Parathyroid adenoma (tissue), 2 donors: ENCODE results near the gene DGKQ.

Experiments used
- H2AFZ ChIP-seq: fragments of 300-600 bp; sonication (generic); one replicate; pipeline ENCODE4 v1.7.0; 2017; ENCODE audit warnings: antibody characterized with exemption, mild to moderate bottlenecking
- H3K27ac ChIP-seq: fragments of 300-600 bp; sonication (generic); one replicate; pipeline ENCODE4 v1.7.0; 2017
- H3K27me3 ChIP-seq: fragments of 300-600 bp; sonication (generic); one replicate; pipeline ENCODE4 v1.7.0; 2017; ENCODE audit warnings: low read length; ENCODE audit not compliant: control insufficient read depth, insufficient read depth
- H3K36me3 ChIP-seq: fragments of 300-600 bp; sonication (generic); one replicate; pipeline ENCODE4 v1.7.0; 2017; ENCODE audit warnings: low read length; ENCODE audit not compliant: control insufficient read depth, insufficient read depth
- H3K4me1 ChIP-seq: fragments of 300-600 bp; sonication (generic); one replicate; pipeline ENCODE4 v1.7.0; 2017; ENCODE audit warnings: control low read depth
- H3K4me2 ChIP-seq: fragments of 300-600 bp; sonication (generic); one replicate; pipeline ENCODE4 v1.7.0; 2017; ENCODE audit warnings: low read length
- H3K4me3 ChIP-seq: fragments of 300-600 bp; sonication (generic); one replicate; pipeline ENCODE4 v1.7.0; 2017; ENCODE audit warnings: low read depth, low read length
- H3K79me2 ChIP-seq: fragments of 300-600 bp; sonication (generic); one replicate; pipeline ENCODE4 v1.7.0; 2017; ENCODE audit warnings: control low read depth
- H3K9ac ChIP-seq: fragments of 300-600 bp; sonication (generic); one replicate; pipeline ENCODE4 v1.7.0; 2017; ENCODE audit warnings: mild to moderate bottlenecking
- H3K9me3 ChIP-seq: fragments of 300-600 bp; sonication (generic); one replicate; pipeline ENCODE4 v1.7.0; 2017; ENCODE audit warnings: low read length; ENCODE audit not compliant: control insufficient read depth
- TF ChIP-seq, protein P1 (sequence below): fragments of 300-600 bp; sonication (generic); IDR thresholded peaks from one replicate; pipeline ENCODE4 v1.7.0; 2017; ENCODE audit warnings: antibody characterized with exemption, mild to moderate bottlenecking
- donor health status: primary hyperparathyroidism.

Gene DGKQ

DNA sequence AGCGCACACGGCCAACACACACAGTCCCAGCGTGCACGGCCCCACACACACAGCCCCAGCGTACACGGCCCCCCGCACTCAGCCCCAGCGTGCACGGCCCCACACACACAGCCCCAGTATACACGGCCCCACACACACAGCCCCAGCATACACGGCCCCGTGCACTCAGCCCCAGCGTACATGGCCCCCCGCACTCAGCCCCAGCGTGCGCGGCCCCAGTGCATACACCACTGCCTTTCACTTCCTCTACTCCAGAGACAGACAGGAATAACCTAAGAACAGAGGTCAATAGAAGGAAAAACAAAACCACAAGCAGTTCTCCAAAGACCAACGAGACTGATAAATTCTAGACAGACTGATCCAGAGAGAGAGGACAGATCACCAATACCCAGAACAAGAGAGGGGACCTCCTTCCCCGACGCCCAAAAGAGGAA lies 58.3 kb downstream of the DGKQ start:
- Histone ChIP-seq H3K27me3 (no peaks in the 10 kb centered on the region), H2AFZ (no peak overlapping the region), H3K27ac (no peak overlapping the region), H3K9ac (no peak overlapping the region), H3K79me2 (peaks cover 41% of the 10 kb centered on the region), H3K36me3 (no peaks in the 10 kb centered on the region), H3K4me1 (no peaks in the 10 kb centered on the region), H3K9me3 (no peaks in the 10 kb centered on the region), H3K4me3 (no peak overlapping the region), H3K4me2 (no peak overlapping the region)
- TF ChIP-seq, protein P1, sequence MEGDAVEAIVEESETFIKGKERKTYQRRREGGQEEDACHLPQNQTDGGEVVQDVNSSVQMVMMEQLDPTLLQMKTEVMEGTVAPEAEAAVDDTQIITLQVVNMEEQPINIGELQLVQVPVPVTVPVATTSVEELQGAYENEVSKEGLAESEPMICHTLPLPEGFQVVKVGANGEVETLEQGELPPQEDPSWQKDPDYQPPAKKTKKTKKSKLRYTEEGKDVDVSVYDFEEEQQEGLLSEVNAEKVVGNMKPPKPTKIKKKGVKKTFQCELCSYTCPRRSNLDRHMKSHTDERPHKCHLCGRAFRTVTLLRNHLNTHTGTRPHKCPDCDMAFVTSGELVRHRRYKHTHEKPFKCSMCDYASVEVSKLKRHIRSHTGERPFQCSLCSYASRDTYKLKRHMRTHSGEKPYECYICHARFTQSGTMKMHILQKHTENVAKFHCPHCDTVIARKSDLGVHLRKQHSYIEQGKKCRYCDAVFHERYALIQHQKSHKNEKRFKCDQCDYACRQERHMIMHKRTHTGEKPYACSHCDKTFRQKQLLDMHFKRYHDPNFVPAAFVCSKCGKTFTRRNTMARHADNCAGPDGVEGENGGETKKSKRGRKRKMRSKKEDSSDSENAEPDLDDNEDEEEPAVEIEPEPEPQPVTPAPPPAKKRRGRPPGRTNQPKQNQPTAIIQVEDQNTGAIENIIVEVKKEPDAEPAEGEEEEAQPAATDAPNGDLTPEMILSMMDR = no peak

DNA sequence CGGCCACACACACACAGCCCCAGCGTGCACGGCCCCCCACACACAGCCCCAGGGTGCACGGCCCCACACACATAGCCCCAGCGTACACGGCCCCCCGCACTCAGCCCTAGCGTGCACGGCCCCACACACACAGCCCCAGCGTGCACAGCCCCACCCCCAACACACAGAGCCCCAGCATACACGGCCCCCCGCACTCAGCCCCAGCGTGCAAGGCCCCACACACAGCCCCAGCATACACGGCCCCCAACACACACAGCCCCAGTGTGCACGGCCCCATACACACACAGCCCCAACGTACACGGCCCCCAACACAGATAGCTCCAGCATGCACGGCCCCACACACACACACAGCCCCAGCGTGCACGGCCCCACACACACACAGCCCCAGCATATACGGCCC lies 58.8 kb downstream of the DGKQ start:
- no peaks in the 10 kb centered on the region for H3K36me3 ChIP-seq
- no peaks in the 10 kb centered on the region for H3K9me3 ChIP-seq
- TF ChIP-seq, protein P1 = no peak
- H2AFZ ChIP-seq = no peak overlapping the region
- H3K79me2 ChIP-seq = peaks cover 36% of the 10 kb centered on the region
- H3K4me3 ChIP-seq = no peak overlapping the region
- no peaks in the 10 kb centered on the region for H3K27me3 ChIP-seq
- H3K4me1 ChIP-seq = no peaks in the 10 kb centered on the region
- H3K27ac ChIP-seq = no peak overlapping the region
- H3K9ac ChIP-seq = no peak overlapping the region
- H3K4me2 ChIP-seq = no peak overlapping the region

DNA sequence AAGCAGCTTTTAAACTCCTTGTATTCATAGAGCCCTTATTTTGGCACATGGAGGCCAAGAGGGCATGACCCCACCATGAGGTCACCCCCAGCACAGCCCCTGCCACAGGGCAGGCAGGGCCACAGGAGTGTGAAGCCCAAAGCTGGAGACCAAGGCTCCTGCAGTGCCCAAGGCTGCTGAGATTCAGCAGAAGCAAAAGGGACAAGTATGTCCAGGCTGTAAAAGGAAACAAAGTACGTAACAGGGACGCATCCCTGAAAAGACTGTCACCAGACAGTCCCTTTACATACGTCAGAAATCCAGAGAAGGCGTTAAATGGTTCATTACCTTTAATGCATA lies 60.1 kb downstream of the DGKQ start:
- H3K27ac ChIP-seq = no peak overlapping the region
- no peak overlapping the region for H3K9ac ChIP-seq

DNA sequence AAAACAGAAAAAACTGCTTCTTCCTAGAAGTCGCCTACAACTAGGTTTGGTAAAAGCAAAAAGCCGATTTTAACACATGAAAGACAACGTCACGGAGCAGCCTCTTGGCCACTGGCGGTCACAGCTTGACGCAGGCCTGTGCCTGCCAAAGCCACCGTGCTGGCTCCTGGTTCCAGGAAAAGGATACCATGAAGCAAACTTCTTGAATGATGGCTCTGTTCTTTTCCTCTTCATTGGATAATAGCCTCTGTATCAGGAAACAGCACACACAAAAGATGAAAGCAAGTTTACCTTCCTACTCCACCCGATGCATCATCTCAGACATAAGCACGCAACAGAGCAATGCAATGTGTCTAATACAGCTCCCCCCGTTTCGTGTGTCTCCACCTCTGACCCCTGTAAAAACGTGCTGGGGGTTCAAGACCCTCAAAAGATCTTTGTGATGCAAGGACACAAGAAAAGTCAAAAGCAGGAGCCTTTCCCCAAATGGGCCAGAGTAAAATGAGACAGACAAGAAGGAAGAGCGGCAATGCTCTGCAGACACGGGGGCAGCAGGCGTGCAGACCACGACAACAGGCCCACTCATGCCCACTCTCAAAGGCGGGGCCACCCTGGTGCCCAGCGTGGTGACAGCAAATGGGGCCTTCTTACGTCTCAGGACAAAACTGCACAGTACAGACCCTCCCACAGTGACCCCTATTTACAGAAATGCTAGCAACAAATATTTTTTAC lies 60.7 kb downstream of the DGKQ start:
- TF ChIP-seq, protein P1 = no peak
- Histone ChIP-seq H3K27me3 (no peaks in the 10 kb centered on the region), H3K4me1 (no peaks in the 10 kb centered on the region), H3K4me3 (no peak overlapping the region), H3K9me3 (no peaks in the 10 kb centered on the region), H2AFZ (no peak overlapping the region), H3K27ac (peak overlapping the region; percentile 44), H3K9ac (no peak overlapping the region), H3K4me2 (no peak overlapping the region), H3K36me3 (no peaks in the 10 kb centered on the region), H3K79me2 (peaks cover 18% of the 10 kb centered on the region)

More for the DNA sequence above, 60.1 kb downstream of the DGKQ start:
- Histone ChIP-seq H3K4me1 (no peaks in the 10 kb centered on the region), H3K4me2 (no peak overlapping the region), H3K4me3 (no peak overlapping the region), H3K27me3 (no peaks in the 10 kb centered on the region), H3K79me2 (peaks cover 23% of the 10 kb centered on the region), H2AFZ (no peak overlapping the region), H3K36me3 (no peaks in the 10 kb centered on the region), H3K9me3 (no peaks in the 10 kb centered on the region)
- TF ChIP-seq, protein P1 = no peak
